Activated naive CD4-positive, alpha-beta T cell treated with anti-CD3 and anti-CD28 coated beads, Interleukin-2, amount 10 ng/mL, durations not matched to agents 7 days and 5 days (primary cell): ENCODE data around the gene TMEM253.

Experiments
- CTCF ChIA-PET: fragments of 350-600 bp; sonication (Branson Sonifier 250); formaldehyde crosslinking; loops from one replicate; lab custom pipeline; 2021; ENCODE audit warnings: antibody characterized with exemption; lab: Charles Lee
- DNase-seq: peaks from one replicate; pipeline ENCODE4 v3.0.0-alpha.2; 2020
- H3K27ac Mint-ChIP-seq: one replicate; pipeline ENCODE4 v1.8.0; 2021; ENCODE audit warnings: mild to moderate bottlenecking, moderate library complexity, mixed read lengths
- H3K27me3 Mint-ChIP-seq: one replicate; pipeline ENCODE4 v1.8.0; 2021; ENCODE audit warnings: mild to moderate bottlenecking, mixed read lengths
- H3K36me3 Mint-ChIP-seq: one replicate; pipeline ENCODE4 v1.8.0; 2021; ENCODE audit warnings: mixed read lengths
- H3K4me1 Mint-ChIP-seq: one replicate; pipeline ENCODE4 v1.8.0; 2021; ENCODE audit warnings: mixed read lengths
- H3K4me3 Mint-ChIP-seq: one replicate; pipeline ENCODE4 v1.8.0; 2021; ENCODE audit warnings: mild to moderate bottlenecking, moderate library complexity, mixed read lengths
- H3K9me3 Mint-ChIP-seq: one replicate; pipeline ENCODE4 v1.8.0; 2021; ENCODE audit warnings: mixed read lengths

Gene TMEM253

DNA sequence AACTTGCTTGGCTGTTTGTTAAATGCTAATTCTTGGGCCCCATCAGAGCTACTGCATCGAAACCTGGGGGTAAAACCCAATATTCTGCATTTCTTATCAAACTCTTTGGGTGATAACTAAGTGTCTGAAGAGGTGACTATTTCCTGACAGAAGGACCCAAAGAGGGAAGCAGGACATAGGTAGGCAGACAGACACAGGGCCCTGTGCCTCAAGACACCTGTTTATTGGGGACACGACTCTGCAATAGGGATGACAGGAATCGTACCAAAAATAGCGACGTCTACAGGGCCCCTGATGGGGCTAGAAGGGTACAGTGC is 11.0 kb upstream of the TMEM253 start:
- no peak overlapping the region for H3K27ac Mint-ChIP-seq
- CTCF ChIA-PET: interaction anchor here (0.8 to 4.1 kb wide), 11 partner anchors 12 to 103 kb away, joined by 3 to 72 read pairs (median 7); partner anchors contain the start of genes ARHGEF40 and TMEM253

DNA sequence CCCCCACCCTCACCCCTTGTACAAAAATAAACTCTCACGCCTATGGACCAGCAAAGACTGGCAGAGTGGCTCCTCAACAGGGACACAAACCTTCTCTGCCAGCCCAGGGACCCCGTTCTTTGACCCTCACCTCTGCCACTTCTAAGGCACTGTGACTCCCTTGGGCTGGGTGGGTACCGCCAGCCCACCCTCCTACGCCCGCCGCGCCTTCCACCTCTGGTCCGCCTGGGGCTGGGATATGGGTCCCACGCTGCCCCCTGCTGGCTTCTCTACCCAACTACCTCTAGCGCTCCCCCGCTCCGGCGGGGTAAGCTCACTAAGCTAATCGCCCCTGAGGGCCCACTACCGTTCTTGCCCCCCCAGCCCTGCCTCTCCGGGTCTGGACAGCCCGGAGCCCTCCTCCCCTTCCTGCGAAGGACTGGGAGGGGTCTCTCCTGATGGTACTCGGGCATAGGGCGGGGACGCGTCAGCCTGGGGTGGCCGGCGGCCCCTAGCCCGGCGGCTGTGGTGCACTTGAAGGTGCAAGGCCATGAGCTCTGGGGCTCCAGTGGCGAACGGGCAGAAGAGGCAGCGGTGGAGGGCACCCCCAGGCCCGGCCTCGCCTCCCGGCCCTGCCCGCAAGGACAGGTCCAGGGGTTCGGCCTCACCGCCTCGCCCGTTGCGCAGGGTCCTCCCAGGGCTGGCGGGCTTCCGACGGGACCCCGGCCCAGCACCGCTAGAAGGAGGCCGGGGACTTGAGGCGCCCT is 10.5 kb upstream of the TMEM253 start:
- H3K36me3 Mint-ChIP-seq: no peaks in the 10 kb centered on the region
- peaks cover 23% of the 10 kb centered on the region for H3K4me1 Mint-ChIP-seq
- peaks cover 31% of the 10 kb centered on the region for H3K27me3 Mint-ChIP-seq
- no peak overlapping the region for H3K27ac Mint-ChIP-seq
- DNase-seq: peak; percentile 46
- no peak overlapping the region for H3K4me3 Mint-ChIP-seq
- CTCF ChIA-PET: interaction anchor here (1.1 to 4.1 kb wide), 7 partner anchors 12 to 76 kb away, joined by 3 to 72 read pairs (median 36); partner anchors contain the start of genes ARHGEF40 and TMEM253
- H3K9me3 Mint-ChIP-seq: no peaks in the 10 kb centered on the region

More for the DNA sequence above, 11.0 kb upstream of the TMEM253 start:
- Mint-ChIP-seq H3K36me3 (no peaks in the 10 kb centered on the region), H3K9me3 (no peaks in the 10 kb centered on the region), H3K27me3 (peaks cover 29% of the 10 kb centered on the region), H3K4me1 (peaks cover 23% of the 10 kb centered on the region), H3K4me3 (no peak overlapping the region)
- DNase-seq: no peak

DNA sequence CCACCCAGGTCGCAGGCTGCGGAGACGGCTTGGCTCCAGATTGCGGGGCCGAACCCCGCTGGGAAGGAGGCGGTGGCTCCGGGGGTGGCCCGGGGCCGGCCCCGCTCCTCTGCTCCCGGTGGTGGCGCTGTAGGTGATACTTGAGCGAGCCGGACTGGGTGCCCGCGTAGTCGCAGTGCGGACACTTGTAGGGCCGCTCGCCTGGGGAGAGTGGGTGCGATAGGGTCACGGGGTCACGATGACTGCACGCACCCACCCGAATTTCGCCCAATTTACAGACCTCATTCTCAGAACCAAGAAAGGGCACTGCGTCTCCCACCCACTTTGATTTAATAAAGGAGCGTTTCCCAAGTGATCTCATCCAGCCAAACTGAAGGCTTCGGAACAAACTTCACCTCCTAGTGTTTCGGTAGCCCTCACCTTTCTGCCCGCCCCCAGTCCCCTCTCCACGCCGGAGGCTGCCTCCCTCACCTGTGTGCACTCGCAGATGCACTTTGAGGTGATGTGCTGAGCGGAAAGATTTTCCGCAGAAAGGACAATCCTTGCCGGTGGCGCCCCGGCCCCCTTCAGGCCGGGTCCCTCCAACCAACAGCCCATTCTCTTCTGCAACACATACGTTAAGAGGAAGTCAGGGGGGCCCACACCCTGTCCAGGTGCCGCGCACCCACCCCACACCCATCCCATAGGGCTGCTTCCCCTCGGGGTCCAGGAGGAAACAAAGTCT is 9.8 kb upstream of the TMEM253 start:
- H3K4me1 Mint-ChIP-seq: peaks cover 23% of the 10 kb centered on the region
- no peaks in the 10 kb centered on the region for H3K36me3 Mint-ChIP-seq
- H3K27me3 Mint-ChIP-seq: peaks cover 31% of the 10 kb centered on the region
- CTCF ChIA-PET: interaction anchor here (2.1 to 7.0 kb wide), 11 partner anchors 11 to 80 kb away, joined by 9 to 167 read pairs (median 51); partner anchors contain the start of genes ARHGEF40 and TMEM253
- DNase-seq: no peak
- no peak overlapping the region for H3K27ac Mint-ChIP-seq
- H3K9me3 Mint-ChIP-seq: no peaks in the 10 kb centered on the region
- H3K4me3 Mint-ChIP-seq: no peak overlapping the region

DNA sequence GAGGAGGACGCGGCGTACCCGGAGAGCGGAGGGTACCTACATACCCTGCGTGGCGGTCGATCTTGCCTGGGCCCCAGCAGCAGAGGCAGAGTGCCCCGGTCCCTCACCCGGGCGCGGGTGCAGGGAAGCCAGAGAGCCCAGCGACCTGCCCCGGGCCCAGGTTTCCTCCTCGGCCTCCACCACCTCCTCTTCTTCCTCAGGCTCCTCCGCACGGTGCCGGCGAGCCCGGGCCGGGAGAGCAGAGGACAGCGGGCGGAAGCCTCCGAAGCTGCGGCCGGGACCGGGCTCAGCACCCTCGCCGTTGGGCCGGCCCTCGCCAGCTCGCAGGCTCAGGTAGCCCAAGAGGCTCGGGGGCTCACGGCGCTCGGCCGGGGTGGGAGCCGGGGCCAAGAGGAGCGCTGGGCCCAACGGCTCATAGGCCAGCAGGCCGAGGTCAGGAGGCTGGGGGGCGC is 9.0 kb upstream of the TMEM253 start:
- Mint-ChIP-seq H3K27me3 (peaks cover 38% of the 10 kb centered on the region), H3K4me1 (peaks cover 19% of the 10 kb centered on the region), H3K4me3 (no peak overlapping the region), H3K36me3 (no peaks in the 10 kb centered on the region), H3K9me3 (no peaks in the 10 kb centered on the region), H3K27ac (no peak overlapping the region)
- DNase-seq: no peak
- CTCF ChIA-PET: interaction anchor here (0.9 to 7.0 kb wide), 16 partner anchors 8 to 100 kb away, joined by 3 to 167 read pairs (median 8); partner anchors contain the start of genes ARHGEF40, RNASE8 and TMEM253

DNA sequence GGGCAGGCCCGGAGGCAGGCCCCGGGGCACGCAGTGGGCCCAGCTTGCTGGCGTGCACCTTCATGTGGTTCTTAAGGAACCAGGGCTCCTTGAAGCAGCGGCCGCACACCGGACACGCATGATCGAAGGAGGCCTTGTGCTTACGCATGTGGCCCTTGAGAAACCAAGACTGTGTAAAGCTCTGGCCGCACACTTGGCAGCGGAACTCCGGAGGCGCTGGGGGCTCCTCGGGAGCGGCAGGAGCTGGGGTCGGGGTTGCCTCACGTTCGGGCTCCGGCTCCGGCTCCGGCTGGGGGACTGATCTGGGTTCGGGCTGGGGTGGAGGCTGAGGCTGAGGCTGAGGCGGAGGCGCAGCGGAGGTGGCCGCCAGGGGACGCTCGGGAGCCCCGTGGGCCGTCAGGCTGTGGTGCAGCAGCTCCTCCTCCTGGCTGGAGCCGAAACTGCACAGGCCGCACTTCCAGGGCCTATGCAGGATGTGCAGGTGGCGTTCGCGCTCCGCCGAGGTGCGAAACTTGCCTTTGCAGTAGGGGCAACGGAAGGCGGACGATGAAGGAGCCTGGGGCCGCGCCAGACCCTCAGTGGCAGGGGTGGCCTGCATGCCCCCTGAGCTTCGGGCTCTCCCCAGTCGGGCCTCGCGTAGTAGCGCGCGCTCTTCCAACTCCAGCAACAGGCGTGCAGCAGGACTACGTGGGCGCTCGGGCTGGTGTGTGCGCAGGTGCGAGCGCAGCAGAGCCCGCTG is 8.4 kb upstream of the TMEM253 start:
- Mint-ChIP-seq H3K27ac (peak overlapping the region; percentile 54), H3K4me3 (no peak overlapping the region), H3K27me3 (peaks cover 44% of the 10 kb centered on the region), H3K36me3 (no peaks in the 10 kb centered on the region), H3K4me1 (peaks cover 19% of the 10 kb centered on the region), H3K9me3 (no peaks in the 10 kb centered on the region)
- CTCF ChIA-PET: interaction anchor here (0.8 to 7.0 kb wide), 18 partner anchors 8 to 120 kb away, joined by 3 to 167 read pairs (median 6); partner anchors contain the start of genes ARHGEF40, RNASE8 and TMEM253
- DNase-seq: peak; percentile 92

DNA sequence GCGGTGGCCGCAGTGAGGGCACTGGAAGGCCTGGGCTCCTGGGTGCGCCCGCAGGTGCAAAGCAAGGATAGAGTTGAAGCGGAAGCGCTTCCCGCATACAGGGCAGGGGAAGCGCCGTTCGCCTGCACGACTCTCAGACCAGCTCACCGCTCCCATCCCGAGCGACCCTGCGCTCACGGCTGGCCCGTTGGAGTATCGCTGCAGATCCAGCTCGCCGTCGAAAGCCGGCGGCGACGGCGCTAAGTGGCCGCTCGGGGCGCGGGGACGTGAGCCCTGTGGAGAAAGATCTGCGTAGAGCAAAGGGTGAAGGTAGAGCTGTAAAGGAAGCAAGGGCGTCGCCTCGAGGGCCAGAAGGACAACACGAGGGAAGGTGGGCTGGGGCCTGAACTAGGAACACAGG is 7.8 kb upstream of the TMEM253 start:
- H3K4me3 Mint-ChIP-seq: no peak overlapping the region
- H3K36me3 Mint-ChIP-seq: no peaks in the 10 kb centered on the region
- CTCF ChIA-PET: interaction anchor here (0.7 to 7.0 kb wide), 20 partner anchors 9 to 122 kb away, joined by 3 to 167 read pairs (median 6); partner anchors contain the start of genes ARHGEF40 and TMEM253
- peaks cover 48% of the 10 kb centered on the region for H3K27me3 Mint-ChIP-seq
- no peak overlapping the region for H3K27ac Mint-ChIP-seq
- peaks cover 14% of the 10 kb centered on the region for H3K4me1 Mint-ChIP-seq
- no peaks in the 10 kb centered on the region for H3K9me3 Mint-ChIP-seq
- DNase-seq: no peak

DNA sequence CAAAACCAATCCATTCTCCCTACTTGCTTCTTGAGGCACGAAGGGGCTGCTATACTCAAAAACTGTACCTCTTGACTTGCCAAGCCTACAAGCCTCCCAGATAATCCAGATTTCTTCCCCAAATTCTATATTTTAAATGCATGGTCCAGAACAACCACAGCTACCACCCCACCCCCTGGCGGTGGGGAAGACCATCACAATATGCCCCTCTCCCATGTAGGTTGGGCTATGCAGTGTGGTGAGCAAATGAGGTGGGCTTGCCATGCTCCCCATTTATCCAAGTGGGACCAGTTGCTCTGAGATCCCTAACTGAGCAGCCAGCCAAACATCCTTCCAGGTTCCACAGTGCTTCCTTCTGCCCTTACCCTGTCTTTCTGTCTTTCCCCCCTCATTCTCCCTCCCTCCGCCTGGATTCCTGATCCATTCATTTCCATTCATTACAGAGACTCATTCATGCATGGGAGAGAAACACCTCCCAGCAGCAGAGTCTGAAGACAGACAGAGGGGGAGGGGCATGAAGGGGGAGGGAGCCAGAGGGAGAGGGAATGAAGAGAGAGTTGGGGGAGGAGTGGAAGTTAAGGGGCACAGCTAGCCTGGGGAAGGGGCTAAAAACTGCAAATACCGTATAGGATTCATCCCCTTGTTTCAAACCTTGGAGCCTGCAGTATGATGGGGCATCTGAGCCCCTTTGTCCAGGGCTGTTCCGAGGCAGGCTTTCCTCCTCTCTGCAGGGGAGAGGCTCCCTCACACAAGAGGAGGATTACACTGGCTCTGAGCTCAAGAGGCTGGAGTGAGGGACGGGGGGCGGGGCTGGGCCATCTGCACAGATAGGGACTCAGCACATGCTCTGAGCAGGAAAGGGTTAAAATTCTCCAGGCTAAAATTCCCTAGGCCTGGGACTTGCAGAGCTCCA is 6.8 kb upstream of the TMEM253 start:
- no peak overlapping the region for H3K4me3 Mint-ChIP-seq
- no peaks in the 10 kb centered on the region for H3K36me3 Mint-ChIP-seq
- H3K9me3 Mint-ChIP-seq: no peaks in the 10 kb centered on the region
- H3K27me3 Mint-ChIP-seq: peaks cover 50% of the 10 kb centered on the region
- CTCF ChIA-PET: interaction anchor here (0.7 to 7.0 kb wide), 13 partner anchors 9 to 123 kb away, joined by 3 to 167 read pairs (median 10); partner anchors contain the start of genes ARHGEF40 and TMEM253
- H3K27ac Mint-ChIP-seq: no peak overlapping the region
- peaks cover 14% of the 10 kb centered on the region for H3K4me1 Mint-ChIP-seq
- DNase-seq: no peak

DNA sequence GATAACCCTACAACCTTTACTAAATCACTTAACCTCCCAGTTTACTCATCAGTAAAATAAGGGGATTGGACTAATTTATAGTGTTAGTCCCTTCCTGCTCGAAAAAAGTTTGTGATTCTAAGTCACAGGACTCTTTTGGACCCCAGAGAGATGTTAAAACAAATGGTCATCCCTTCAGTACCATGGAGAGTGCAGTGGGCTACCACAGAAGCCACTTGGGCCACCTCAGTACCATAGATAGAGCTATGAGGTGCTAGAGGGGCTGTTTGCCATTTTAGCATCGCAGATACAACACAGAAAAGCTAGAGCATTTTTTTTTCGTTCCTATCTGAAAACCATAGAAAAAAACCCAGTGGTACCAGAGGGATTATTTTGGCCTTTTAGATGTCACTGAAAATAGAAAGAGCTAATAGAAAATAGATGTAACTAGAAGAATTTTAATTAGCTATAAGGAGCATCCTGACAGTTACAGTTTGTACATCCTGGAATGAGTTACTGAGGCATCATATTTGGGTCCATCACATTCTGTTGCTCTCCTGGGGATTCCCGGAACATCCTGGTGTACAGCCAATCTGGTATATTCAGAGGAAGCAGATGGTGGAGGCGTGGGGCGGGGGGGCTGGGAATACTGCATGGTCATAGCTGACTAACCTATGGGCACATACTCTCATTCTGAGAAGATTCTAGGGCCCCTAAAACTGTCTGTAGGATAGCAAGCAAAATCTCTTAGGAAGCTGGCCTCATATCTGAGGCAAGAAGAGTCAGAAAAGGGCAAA is 5.2 kb upstream of the TMEM253 start:
- H3K4me3 Mint-ChIP-seq: no peak overlapping the region
- peaks cover 60% of the 10 kb centered on the region for H3K27me3 Mint-ChIP-seq
- peaks cover 22% of the 10 kb centered on the region for H3K4me1 Mint-ChIP-seq
- no peak overlapping the region for H3K27ac Mint-ChIP-seq
- no peaks in the 10 kb centered on the region for H3K9me3 Mint-ChIP-seq
- no peaks in the 10 kb centered on the region for H3K36me3 Mint-ChIP-seq
- no peak for DNase-seq
- CTCF ChIA-PET: interaction anchor here (0.7 to 7.0 kb wide), 10 partner anchors 8 to 125 kb away, joined by 3 to 167 read pairs (median 4); partner anchors contain the start of gene TMEM253

DNA sequence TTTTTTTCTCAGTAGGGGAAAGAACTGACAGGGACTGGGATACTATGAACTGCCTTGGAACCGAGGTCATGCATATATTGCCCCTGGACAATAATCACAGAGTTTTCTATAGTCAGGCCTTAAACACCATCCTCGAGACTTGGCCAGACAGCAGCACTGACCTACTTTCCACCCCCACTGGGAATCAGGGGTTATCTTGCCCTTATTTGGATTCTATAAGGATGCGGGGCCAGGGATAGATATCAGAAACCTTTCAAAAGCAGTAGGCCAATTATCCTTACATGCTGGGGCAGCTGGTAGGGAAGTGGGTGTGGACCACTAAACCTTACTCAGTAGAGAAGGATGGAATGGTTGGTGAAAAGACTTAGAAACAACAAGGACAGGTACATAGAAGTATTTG is 4.4 kb upstream of the TMEM253 start:
- Mint-ChIP-seq H3K4me3 (no peak overlapping the region), H3K9me3 (no peaks in the 10 kb centered on the region), H3K36me3 (no peaks in the 10 kb centered on the region), H3K27ac (no peak overlapping the region), H3K4me1 (peaks cover 22% of the 10 kb centered on the region), H3K27me3 (peaks cover 68% of the 10 kb centered on the region)
- no peak for DNase-seq
- CTCF ChIA-PET: interaction anchor here (0.9 to 7.0 kb wide), 9 partner anchors 7 to 126 kb away, joined by 3 to 167 read pairs (median 4); partner anchors contain the start of gene TMEM253

DNA sequence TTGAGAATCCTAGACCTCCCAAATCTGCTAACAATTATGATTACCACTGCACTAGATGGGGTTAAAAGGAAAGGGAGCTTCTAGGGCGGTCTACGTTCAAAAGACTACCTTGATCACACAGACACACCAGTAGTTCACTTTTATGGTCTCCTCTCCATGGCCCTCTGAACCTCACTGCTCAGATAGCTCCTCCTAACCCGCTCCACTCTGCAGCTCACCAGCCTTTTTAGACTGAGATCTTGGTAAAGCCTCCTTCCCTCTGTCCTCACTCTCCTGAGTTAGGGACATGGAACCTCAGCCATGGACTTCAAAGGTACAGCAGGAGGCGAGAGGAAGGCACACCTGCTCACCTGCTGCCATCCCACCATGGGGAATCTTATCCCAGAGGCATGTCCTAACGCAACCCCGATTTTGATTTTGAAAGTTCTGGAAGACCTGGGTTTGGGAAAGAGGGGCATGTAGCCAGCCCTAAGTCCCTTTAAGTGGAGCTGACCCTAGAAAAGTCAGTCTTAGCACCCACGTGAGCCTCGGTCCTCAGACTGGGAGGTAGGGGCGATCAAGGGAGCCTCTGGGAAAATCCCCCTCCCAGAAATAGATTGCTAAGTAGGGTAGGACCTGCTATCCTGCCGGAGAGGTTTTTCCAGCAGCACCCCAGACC is 3.8 kb upstream of the TMEM253 start:
- H3K4me3 Mint-ChIP-seq: peak overlapping the region; percentile 66
- peaks cover 24% of the 10 kb centered on the region for H3K4me1 Mint-ChIP-seq
- DNase-seq: no peak
- peak overlapping the region; percentile 72 for H3K27ac Mint-ChIP-seq
- CTCF ChIA-PET: interaction anchor here (0.9 to 7.0 kb wide), 7 partner anchors 6 to 126 kb away, joined by 3 to 167 read pairs (median 4); partner anchors contain the start of gene TMEM253
- H3K9me3 Mint-ChIP-seq: no peaks in the 10 kb centered on the region
- H3K27me3 Mint-ChIP-seq: peaks cover 74% of the 10 kb centered on the region
- H3K36me3 Mint-ChIP-seq: no peaks in the 10 kb centered on the region

DNA sequence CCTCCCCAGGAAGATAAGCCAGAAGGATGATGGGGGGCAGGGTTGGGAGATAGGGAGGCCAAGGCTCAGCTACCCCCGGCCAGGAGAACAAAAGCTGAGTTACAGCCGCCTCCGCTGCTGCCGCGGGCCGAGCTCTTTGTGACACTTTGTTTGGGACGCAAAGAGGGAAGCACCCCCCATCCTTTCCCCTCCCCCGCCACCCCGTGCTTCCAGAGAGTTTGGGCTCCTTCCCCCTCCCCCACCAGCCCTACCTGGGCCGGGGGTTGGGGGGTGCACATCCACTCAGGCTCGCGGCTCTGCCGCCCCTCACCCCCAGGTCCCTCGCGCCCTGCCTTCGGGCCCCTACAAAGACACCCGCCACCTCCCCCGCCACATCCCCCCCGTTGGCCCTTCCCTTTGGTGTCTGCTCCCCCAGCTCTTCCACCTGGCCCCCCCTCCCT is 3.2 kb upstream of the TMEM253 start:
- H3K9me3 Mint-ChIP-seq: no peaks in the 10 kb centered on the region
- CTCF ChIA-PET: interaction anchor here (0.9 to 7.0 kb wide), 6 partner anchors 6 to 82 kb away, joined by 3 to 167 read pairs (median 10); partner anchors contain the start of gene TMEM253
- peaks cover 70% of the 10 kb centered on the region for H3K27me3 Mint-ChIP-seq
- peaks cover 27% of the 10 kb centered on the region for H3K4me1 Mint-ChIP-seq
- H3K4me3 Mint-ChIP-seq: peak overlapping the region; percentile 66
- H3K27ac Mint-ChIP-seq: no peak overlapping the region
- no peaks in the 10 kb centered on the region for H3K36me3 Mint-ChIP-seq
- DNase-seq: peak; percentile 34
